ENCODE data around the gene COG6. TPM values are rescaled to one million over a fixed set of nuclear protein-coding genes. Genes with fewer than 3 reads are reported as not detected.

COG6 gene
- total RNA-seq, 1 donor from 2014 or later = 49.4 TPM

- no peaks in the 10 kb centered on the region for H3K36me3 Mint-ChIP-seq
- H3K27me3 Mint-ChIP-seq (ENCODE audit: low read depth) = no peaks in the 10 kb centered on the region
- H3K4me1 Mint-ChIP-seq = peaks cover 3% of the 10 kb centered on the region
- H3K27ac Mint-ChIP-seq = no peak overlapping the region
- H3K4me3 Mint-ChIP-seq = no peak overlapping the region
- no peak for TF ChIP-seq CTCF (IDR thresholded peaks at IDR 0.05; ENCODE audit: unreplicated experiment)
- DNase-seq (ENCODE audit: low spot score in 2 of 2, unreplicated experiment in 2 of 2) = no peak
- peaks cover 10% of the 10 kb centered on the region for H3K9me3 Mint-ChIP-seq
These were observed 124.1 kb downstream of the COG6 start for GRCh38 chr13:39779337-39780265.

- no peak for TF ChIP-seq CTCF (IDR thresholded peaks at IDR 0.05; ENCODE audit: unreplicated experiment)
- H3K27ac Mint-ChIP-seq = no peak overlapping the region
These were observed 125.2 kb downstream of the COG6 start for GRCh38 chr13:39780711-39781110.

GRCh38 chr13:39781381-39781780, 125.9 kb downstream of the COG6 start:
- DNase-seq (ENCODE audit: low spot score in 2 of 2, unreplicated experiment in 2 of 2) = no peak
- peaks cover 1% of the 10 kb centered on the region for H3K4me1 Mint-ChIP-seq

More at GRCh38 chr13:39780711-39781110, 125.2 kb downstream of the COG6 start:
- peaks cover 3% of the 10 kb centered on the region for H3K4me1 Mint-ChIP-seq
- no peak for DNase-seq (ENCODE audit: low spot score in 2 of 2, unreplicated experiment in 2 of 2)
- H3K36me3 Mint-ChIP-seq = no peaks in the 10 kb centered on the region
- no peaks in the 10 kb centered on the region for H3K27me3 Mint-ChIP-seq (ENCODE audit: low read depth)
- H3K9me3 Mint-ChIP-seq = peaks cover 10% of the 10 kb centered on the region
- no peak overlapping the region for H3K4me3 Mint-ChIP-seq

GRCh38 chr13:39783051-39783450, 127.6 kb downstream of the COG6 start:
- no peaks in the 10 kb centered on the region for H3K4me1 Mint-ChIP-seq
- no peaks in the 10 kb centered on the region for H3K36me3 Mint-ChIP-seq
- no peaks in the 10 kb centered on the region for H3K27me3 Mint-ChIP-seq (ENCODE audit: low read depth)
- no peak overlapping the region for H3K4me3 Mint-ChIP-seq
- H3K9me3 Mint-ChIP-seq = peaks cover 6% of the 10 kb centered on the region
- H3K27ac Mint-ChIP-seq = no peak overlapping the region
- DNase-seq (ENCODE audit: low spot score in 2 of 2, unreplicated experiment in 2 of 2) = no peak
- TF ChIP-seq CTCF (IDR thresholded peaks at IDR 0.05; ENCODE audit: unreplicated experiment) = peak; percentile 20

More at GRCh38 chr13:39781381-39781780, 125.9 kb downstream of the COG6 start:
- no peaks in the 10 kb centered on the region for H3K27me3 Mint-ChIP-seq (ENCODE audit: low read depth)
- H3K4me3 Mint-ChIP-seq = no peak overlapping the region
- no peak overlapping the region for H3K27ac Mint-ChIP-seq
- H3K9me3 Mint-ChIP-seq = peaks cover 10% of the 10 kb centered on the region
- no peaks in the 10 kb centered on the region for H3K36me3 Mint-ChIP-seq
- TF ChIP-seq CTCF (IDR thresholded peaks at IDR 0.05; ENCODE audit: unreplicated experiment) = no peak

GRCh38 chr13:39784347-39784746, 128.9 kb downstream of the COG6 start:
- Mint-ChIP-seq H3K27me3 (ENCODE audit: low read depth) (no peaks in the 10 kb centered on the region), H3K27ac (no peak overlapping the region), H3K36me3 (peaks cover 5% of the 10 kb centered on the region), H3K4me1 (no peaks in the 10 kb centered on the region), H3K9me3 (peaks cover 11% of the 10 kb centered on the region), H3K4me3 (no peak overlapping the region)
- TF ChIP-seq CTCF (IDR thresholded peaks at IDR 0.05; ENCODE audit: unreplicated experiment) = no peak
- DNase-seq (ENCODE audit: low spot score in 2 of 2, unreplicated experiment in 2 of 2) = no peak

All from mesothelial cell of epicardium (in vitro differentiated cells).